ENCODE measurements around the gene PCED1B.

PCED1B gene

DNA sequence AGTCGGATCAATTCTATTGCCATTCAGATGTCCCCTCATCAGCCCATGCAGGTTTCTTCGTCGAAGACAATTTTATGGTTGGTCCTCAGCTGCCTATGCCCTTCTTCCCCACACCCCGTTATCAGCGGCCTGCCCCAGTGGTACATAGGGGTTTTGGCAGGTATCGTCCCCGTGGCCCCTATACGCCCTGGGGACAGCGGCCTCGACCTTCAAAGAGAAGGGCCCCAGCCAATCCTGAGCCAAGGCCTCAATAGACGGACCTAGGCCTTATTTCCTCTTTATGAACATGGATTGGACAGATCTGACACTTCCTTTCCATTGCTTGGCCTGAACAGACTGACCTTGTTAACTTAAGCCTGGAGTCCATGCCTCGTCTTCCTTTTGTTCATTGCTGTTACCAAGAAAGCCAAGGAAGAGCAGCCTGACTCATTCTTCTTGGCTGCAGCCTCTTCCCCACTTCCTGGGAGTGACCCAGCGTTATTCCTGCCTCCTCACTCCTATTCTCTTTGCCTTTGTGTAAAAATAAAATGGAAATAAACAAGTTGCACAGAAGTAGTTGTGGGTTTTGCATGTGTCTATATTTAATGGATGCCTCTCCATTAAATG is 156.8 kb downstream of the PCED1B start:
- no peak for TF ChIP-seq ZNF530 (tag by site-specific recombination; IDR thresholded peaks at IDR 0.05; ENCODE audit: low read depth)
- no peak for TF ChIP-seq KLF7 (tag by site-specific recombination; IDR thresholded peaks at IDR 0.05; ENCODE audit: borderline replicate concordance)
- TF ChIP-seq ZXDB (tag by site-specific recombination; IDR thresholded peaks at IDR 0.05), result no peak
- TF ChIP-seq ZNF621 (tag by site-specific recombination; IDR thresholded peaks at IDR 0.05), result no peak
- no peak for TF ChIP-seq ZNF175 (tag by site-specific recombination; IDR thresholded peaks at IDR 0.05)
- no peak for TF ChIP-seq KLF9 (tag by site-specific recombination; IDR thresholded peaks at IDR 0.05; ENCODE audit: low read depth)
- no peak for TF ChIP-seq ZBTB21 (tag by site-specific recombination; IDR thresholded peaks at IDR 0.05)
- TF ChIP-seq ZNF140 (tag by site-specific recombination; IDR thresholded peaks at IDR 0.05), result no peak
- Histone ChIP-seq H3K9me3 (ENCODE audit: control insufficient read depth, insufficient read depth, low read depth, low read length) (no peaks in the 10 kb centered on the region), H3K36me3 (ENCODE audit: control insufficient read depth in 2 of 2, insufficient read depth in 1 of 2, low read length in 2 of 2) (no peaks in the 10 kb centered on the region), H3K4me3 (ENCODE audit: low read depth, low read length) (no peak overlapping the region), H3K4me1 (ENCODE audit: control insufficient read depth, insufficient read depth, low read length) (no peaks in the 10 kb centered on the region), H3K27ac (ENCODE audit: extremely low read depth, low read depth, low read length) (no peak overlapping the region)
- POLR2A ChIA-PET, result no interaction called here
- CTCF ChIA-PET, result no interaction called here

GRCh38 chr12:47237751-47238211 is 158.4 kb downstream of the PCED1B start:
- Histone ChIP-seq H3K4me1 (ENCODE audit: control insufficient read depth, insufficient read depth, low read length) (no peaks in the 10 kb centered on the region), H3K4me3 (ENCODE audit: low read depth, low read length) (no peak overlapping the region), H3K27ac (ENCODE audit: extremely low read depth, low read depth, low read length) (no peak overlapping the region), H3K36me3 (ENCODE audit: control insufficient read depth in 2 of 2, insufficient read depth in 1 of 2, low read length in 2 of 2) (no peaks in the 10 kb centered on the region), H3K9me3 (ENCODE audit: control insufficient read depth, insufficient read depth, low read depth, low read length) (no peaks in the 10 kb centered on the region)
- POLR2A ChIA-PET, result no interaction called here
- TF ChIP-seq TSHZ1 (tag by site-specific recombination; IDR thresholded peaks at IDR 0.05; ENCODE audit: borderline replicate concordance), result no peak
- no peak for TF ChIP-seq ZSCAN4 (tag by site-specific recombination; IDR thresholded peaks at IDR 0.05)
- TF ChIP-seq FEZF1 (tag by site-specific recombination; IDR thresholded peaks at IDR 0.05), result no peak
- TF ChIP-seq ZNF558 (tag by site-specific recombination; IDR thresholded peaks at IDR 0.05), result no peak
- TF ChIP-seq PRDM1 (tag by site-specific recombination; IDR thresholded peaks at IDR 0.05), result no peak
- TF ChIP-seq SCRT2 (tag by site-specific recombination; IDR thresholded peaks at IDR 0.05), result no peak
- no peak for TF ChIP-seq GLI4 (tag by site-specific recombination; IDR thresholded peaks at IDR 0.05)
- no peak for TF ChIP-seq ZNF555 (tag by site-specific recombination; conservative IDR thresholded peaks at IDR 0.05)
- no peak for TF ChIP-seq ZNF274 (IDR thresholded peaks at IDR 0.05; ENCODE audit: low read length)
- no peak for TF ChIP-seq ZNF274 (tag by site-specific recombination; IDR thresholded peaks at IDR 0.05; ENCODE audit: borderline replicate concordance)
- no peak for TF ChIP-seq TCF7L2 (IDR thresholded peaks at IDR 0.05; ENCODE audit: borderline replicate concordance, low read depth, low read length)
- no peak for TF ChIP-seq ZNF140 (tag by site-specific recombination; IDR thresholded peaks at IDR 0.05)
- no peak for TF ChIP-seq ZNF701 (tag by site-specific recombination; IDR thresholded peaks at IDR 0.05)
- no peak for TF ChIP-seq ZNF707 (tag by site-specific recombination; IDR thresholded peaks at IDR 0.05)
- TF ChIP-seq ZNF791 (tag by site-specific recombination; IDR thresholded peaks at IDR 0.05), result no peak
- CTCF ChIA-PET, result no interaction called here

Data from HEK293 (cell line).